ENCODE results near the gene TMEM52. TPM values are rescaled to one million over a fixed set of nuclear protein-coding genes. Genes with fewer than 3 reads are reported as not detected.
A peak's percentile ranks its signal among the peaks of the same experiment; 100 is the strongest.

The TMEM52 gene
- total and polyA plus RNA-seq, 2 donors (not counting 3 experiments of a cell fraction or from before 2014, with no cell fraction given), result 1.6 to 1.7 TPM

DNA sequence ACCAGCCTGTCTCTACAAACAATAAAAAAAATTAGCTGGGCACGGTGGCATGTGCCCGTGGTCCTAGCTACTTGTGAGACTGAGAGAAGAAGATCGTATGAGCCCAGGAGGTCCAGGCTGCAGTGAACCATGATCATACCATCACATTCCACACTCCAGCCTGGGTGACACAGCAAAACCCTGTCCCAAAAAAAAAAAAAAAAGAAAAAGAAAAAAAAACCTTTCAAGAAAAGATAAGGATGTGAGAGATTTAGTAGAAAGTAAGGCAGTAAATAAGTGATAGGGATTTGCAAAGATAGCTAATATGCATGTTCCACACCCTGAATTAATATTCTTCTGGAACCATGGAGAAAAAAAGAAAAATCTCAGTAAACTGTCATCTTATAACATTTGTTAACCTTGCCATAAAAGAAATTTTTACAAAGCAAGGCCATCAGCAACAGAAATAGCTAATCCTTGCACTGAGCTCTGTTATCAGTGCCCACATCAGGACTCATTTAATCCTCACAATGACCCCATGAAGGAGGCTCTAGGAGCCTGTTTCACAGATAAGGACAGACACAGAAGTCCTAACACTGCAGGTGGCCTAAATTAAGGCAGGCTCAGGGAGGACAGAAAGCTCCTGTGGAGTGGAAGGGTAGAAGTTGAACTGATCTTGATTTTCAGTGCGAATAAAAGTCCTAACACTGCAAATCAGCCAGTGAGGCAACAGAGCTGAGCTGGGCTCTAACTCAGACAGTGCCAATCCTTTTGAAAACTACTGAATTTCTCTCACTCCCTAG, 35.8 kb downstream of the TMEM52 start:
- FAIRE-seq, result no peak
- no peak for DNase-seq (ENCODE audit: low read depth, low spot score)
- Histone ChIP-seq H3K27me3 (ENCODE audit: control insufficient read depth in 2 of 2, insufficient read depth in 2 of 2, low read length in 2 of 2) (no peaks in the 10 kb centered on the region), H3K9me1 (replicated peaks; ENCODE audit: control insufficient read depth, extremely low read depth, insufficient read depth, low read length) (no peaks in the 10 kb centered on the region), H3K36me3 (ENCODE audit: control insufficient read depth in 2 of 2, extremely low read depth in 1 of 2, insufficient read depth in 2 of 2, low read length in 2 of 2) (peaks cover 0 to 3% of the 10 kb centered on the region in 2 experiments), H3K4me2 (ENCODE audit: insufficient read depth, low read length) (no peak overlapping the region), H3K4me3 (replicated peaks in 1 of 3; ENCODE audit: insufficient read depth in 1 of 3, low read depth in 1 of 3, low read length in 3 of 3) (no peak overlapping the region), H2AFZ (ENCODE audit: low read depth, low read length) (no peak overlapping the region), H4K20me1 (replicated peaks; ENCODE audit: control insufficient read depth, extremely low read depth, insufficient read depth, low read length) (peaks cover 24% of the 10 kb centered on the region), H3K79me2 (ENCODE audit: control insufficient read depth, insufficient read depth, low read length) (peaks cover 97% of the 10 kb centered on the region), H3K4me1 (ENCODE audit: control insufficient read depth, extremely low read depth, insufficient read depth, low read length) (peaks cover 9% of the 10 kb centered on the region), H3K27ac (ENCODE audit: insufficient read depth, low read depth, low read length) (no peak overlapping the region), H3K9me3 (replicated peaks; ENCODE audit: control insufficient read depth, insufficient read depth, low read length) (no peaks in the 10 kb centered on the region), H3K9ac (replicated peaks; ENCODE audit: extremely low read depth, insufficient read depth, low read length) (peak overlapping the region; percentile 1)
- CTCF ChIA-PET, result interaction anchor here (1.7 to 1.8 kb wide), 2 partner anchors 23 to 25 kb away, joined by 7 to 9 read pairs; no protein-coding TSS in a partner anchor
- dilution Hi-C loops (cut with MboI; ENCODE audit: extremely low pct_ligation_motif_present, low sequenced_read_pairs), result no loop called here
- peak; percentile 28 for TF ChIP-seq GATA2 (IDR thresholded peaks at IDR 0.05; ENCODE audit: insufficient read depth, insufficient read length, low read depth, low read length)
- TF ChIP-seq CTCF (IDR thresholded peaks at IDR 0.05; ENCODE audit: extremely low read depth in 1 of 2, insufficient read depth in 1 of 2, low read depth in 1 of 2, low read length in 2 of 2), result no peak
- no peak for TF ChIP-seq JUN (IDR thresholded peaks at IDR 0.05; ENCODE audit: borderline replicate concordance, insufficient read depth, insufficient read length, low read depth)
- BruUV-seq (replicated peaks), result no TSS peak
- intact Hi-C loops (cut with micrococcal nuclease), result no loop called here
- POLR2A ChIA-PET, result no interaction called here

- Histone ChIP-seq H3K27me3 (ENCODE audit: control insufficient read depth in 2 of 2, insufficient read depth in 2 of 2, low read length in 2 of 2) (no peaks in the 10 kb centered on the region), H3K4me3 (replicated peaks in 1 of 3; ENCODE audit: insufficient read depth in 1 of 3, low read depth in 1 of 3, low read length in 3 of 3) (no peak overlapping the region), H3K9me1 (replicated peaks; ENCODE audit: control insufficient read depth, extremely low read depth, insufficient read depth, low read length) (no peaks in the 10 kb centered on the region), H4K20me1 (replicated peaks; ENCODE audit: control insufficient read depth, extremely low read depth, insufficient read depth, low read length) (peaks cover 17% of the 10 kb centered on the region), H3K79me2 (ENCODE audit: control insufficient read depth, insufficient read depth, low read length) (peaks cover 97% of the 10 kb centered on the region), H3K27ac (ENCODE audit: insufficient read depth, low read depth, low read length) (no peak overlapping the region), H3K4me1 (ENCODE audit: control insufficient read depth, extremely low read depth, insufficient read depth, low read length) (no peaks in the 10 kb centered on the region), H2AFZ (ENCODE audit: low read depth, low read length) (no peak overlapping the region), H3K9me3 (replicated peaks; ENCODE audit: control insufficient read depth, insufficient read depth, low read length) (no peaks in the 10 kb centered on the region), H3K9ac (replicated peaks; ENCODE audit: extremely low read depth, insufficient read depth, low read length) (no peak overlapping the region), H3K4me2 (ENCODE audit: insufficient read depth, low read length) (no peak overlapping the region), H3K36me3 (ENCODE audit: control insufficient read depth in 2 of 2, extremely low read depth in 1 of 2, insufficient read depth in 2 of 2, low read length in 2 of 2) (peaks cover 0 to 3% of the 10 kb centered on the region in 2 experiments)
- BruUV-seq (replicated peaks), result no TSS peak
- ChIA-PET CTCF (interaction anchor here (1.1 to 1.4 kb wide), 2 partner anchors 23 to 24 kb away, joined by 3 to 6 read pairs; no protein-coding TSS in a partner anchor), POLR2A (no interaction called here)
- no peak for TF ChIP-seq MYC (IDR thresholded peaks at IDR 0.05; ENCODE audit: low read depth, low read length)
- no peak for TF ChIP-seq JUN (IDR thresholded peaks at IDR 0.05; ENCODE audit: borderline replicate concordance, insufficient read depth, insufficient read length, low read depth)
- no peak for TF ChIP-seq CTCF (IDR thresholded peaks at IDR 0.05; ENCODE audit: extremely low read depth in 1 of 2, insufficient read depth in 1 of 2, low read depth in 1 of 2, low read length in 2 of 2)
- TF ChIP-seq POLR2AphosphoS5 (IDR thresholded peaks at IDR 0.05; ENCODE audit: insufficient read depth, low read depth, low read length), result no peak
- TF ChIP-seq POLR2A (IDR thresholded peaks at IDR 0.05; ENCODE audit: low read depth, low read length), result no peak
- TF ChIP-seq EZH2 (IDR thresholded peaks at IDR 0.05; ENCODE audit: borderline replicate concordance, low read depth, low read length, severe bottlenecking), result no peak
- TF ChIP-seq, protein P1, sequence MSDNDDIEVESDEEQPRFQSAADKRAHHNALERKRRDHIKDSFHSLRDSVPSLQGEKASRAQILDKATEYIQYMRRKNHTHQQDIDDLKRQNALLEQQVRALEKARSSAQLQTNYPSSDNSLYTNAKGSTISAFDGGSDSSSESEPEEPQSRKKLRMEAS (IDR thresholded peaks at IDR 0.05; ENCODE audit: insufficient read depth, insufficient read length), result no peak
- TF ChIP-seq GATA2 (IDR thresholded peaks at IDR 0.05; ENCODE audit: insufficient read depth, insufficient read length, low read depth, low read length), result no peak
- no peak for TF ChIP-seq FOS (IDR thresholded peaks at IDR 0.05; ENCODE audit: borderline replicate concordance, insufficient read depth, low read length)
- intact Hi-C loops (cut with micrococcal nuclease) (no loop called here), dilution Hi-C loops (cut with MboI; ENCODE audit: extremely low pct_ligation_motif_present, low sequenced_read_pairs) (no loop called here)
- DNase-seq (ENCODE audit: low read depth, low spot score) (no peak), FAIRE-seq (no peak)
Measured at GRCh38 chr1:1881727-1882126, 37.4 kb downstream of the TMEM52 start.
